ENCODE measurements around the gene UGT2B15. TPM values are rescaled to one million over a fixed set of nuclear protein-coding genes. Genes with fewer than 3 reads are reported as not detected.
"Not testable (repeated sequence)": the region's sequence is repeated elsewhere in the genome, so short reads cannot be mapped to it uniquely, and the experiment has no call there.

The UGT2B15 gene
- total RNA-seq, 4 donors from 2014 or later = 0.32 TPM; not detected in 3

GRCh38 chr4:68655764-68656444 is 14.5 kb downstream of the UGT2B15 start:
- no peak overlapping the region for H3K27ac ChIP-seq
- WGBS = 85% methylated on average over 3 of the region's 3 CpGs
- H3K4me1 ChIP-seq = no peaks in the 10 kb centered on the region
- H3K4me3 ChIP-seq = no peak overlapping the region
- no peak for DNase-seq (ENCODE audit: low spot score in 2 of 2)
- H3K9me3 ChIP-seq = no peaks in the 10 kb centered on the region
- no peaks in the 10 kb centered on the region for H3K36me3 ChIP-seq
- TF ChIP-seq POLR2AphosphoS5 (IDR thresholded peaks at IDR 0.05) = no peak
- TF ChIP-seq, protein P1, sequence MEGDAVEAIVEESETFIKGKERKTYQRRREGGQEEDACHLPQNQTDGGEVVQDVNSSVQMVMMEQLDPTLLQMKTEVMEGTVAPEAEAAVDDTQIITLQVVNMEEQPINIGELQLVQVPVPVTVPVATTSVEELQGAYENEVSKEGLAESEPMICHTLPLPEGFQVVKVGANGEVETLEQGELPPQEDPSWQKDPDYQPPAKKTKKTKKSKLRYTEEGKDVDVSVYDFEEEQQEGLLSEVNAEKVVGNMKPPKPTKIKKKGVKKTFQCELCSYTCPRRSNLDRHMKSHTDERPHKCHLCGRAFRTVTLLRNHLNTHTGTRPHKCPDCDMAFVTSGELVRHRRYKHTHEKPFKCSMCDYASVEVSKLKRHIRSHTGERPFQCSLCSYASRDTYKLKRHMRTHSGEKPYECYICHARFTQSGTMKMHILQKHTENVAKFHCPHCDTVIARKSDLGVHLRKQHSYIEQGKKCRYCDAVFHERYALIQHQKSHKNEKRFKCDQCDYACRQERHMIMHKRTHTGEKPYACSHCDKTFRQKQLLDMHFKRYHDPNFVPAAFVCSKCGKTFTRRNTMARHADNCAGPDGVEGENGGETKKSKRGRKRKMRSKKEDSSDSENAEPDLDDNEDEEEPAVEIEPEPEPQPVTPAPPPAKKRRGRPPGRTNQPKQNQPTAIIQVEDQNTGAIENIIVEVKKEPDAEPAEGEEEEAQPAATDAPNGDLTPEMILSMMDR (IDR thresholded peaks at IDR 0.05) = no peak
- no peak for TF ChIP-seq EP300 (IDR thresholded peaks at IDR 0.05)
- TF ChIP-seq POLR2A (IDR thresholded peaks at IDR 0.05) = no peak
- H3K27me3 ChIP-seq = no peaks in the 10 kb centered on the region

GRCh38 chr4:68654946-68655721 is 15.3 kb downstream of the UGT2B15 start:
- Histone ChIP-seq H3K27me3 (no peaks in the 10 kb centered on the region), H3K4me1 (no peaks in the 10 kb centered on the region), H3K36me3 (no peaks in the 10 kb centered on the region), H3K27ac (no peak overlapping the region), H3K4me3 (no peak overlapping the region), H3K9me3 (no peaks in the 10 kb centered on the region)
- TF ChIP-seq EP300 (IDR thresholded peaks at IDR 0.05) (no peak), POLR2AphosphoS5 (IDR thresholded peaks at IDR 0.05) (no peak), POLR2A (IDR thresholded peaks at IDR 0.05) (no peak)
- TF ChIP-seq, protein P1 (IDR thresholded peaks at IDR 0.05) = no peak
- WGBS = 43% methylated on average over 5 of the region's 5 CpGs
- no peak for DNase-seq (ENCODE audit: low spot score in 2 of 2)

DNA sequence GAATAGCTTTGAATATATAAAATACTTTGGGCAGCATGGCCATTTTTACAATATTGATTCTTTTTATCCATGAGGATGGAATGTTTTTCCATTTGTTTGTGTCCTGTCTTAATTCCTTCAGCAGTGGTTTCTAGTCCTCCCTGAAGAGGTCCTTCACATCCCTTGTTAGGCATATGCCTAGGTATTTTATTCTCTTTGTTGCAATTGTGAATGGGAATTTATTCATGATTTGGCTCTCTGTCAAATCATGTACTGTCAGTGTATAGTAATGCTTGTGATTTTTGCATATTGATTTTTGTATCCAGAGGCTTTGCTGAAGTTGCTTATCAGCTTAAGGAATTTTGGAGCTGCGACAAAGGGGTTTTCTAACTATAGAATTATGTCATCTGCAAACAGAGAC is 18.5 kb downstream of the UGT2B15 start:
- no peaks in the 10 kb centered on the region for H3K9me3 ChIP-seq
- H3K4me1 ChIP-seq = no peaks in the 10 kb centered on the region
- DNase-seq (ENCODE audit: low spot score in 2 of 2) = no peak

GRCh38 chr4:68630371-68630770 is 40.1 kb downstream of the UGT2B15 start:
- DNase-seq (ENCODE audit: low spot score in 2 of 2) = no peak
- H3K4me1 ChIP-seq = no peaks in the 10 kb centered on the region
- H3K27ac ChIP-seq = no peak overlapping the region
- H3K4me3 ChIP-seq = no peak overlapping the region
- WGBS = 37% methylated on average over 3 of the region's 3 CpGs
- H3K27me3 ChIP-seq = no peaks in the 10 kb centered on the region
- H3K36me3 ChIP-seq = no peaks in the 10 kb centered on the region
- no peak for TF ChIP-seq POLR2AphosphoS5 (IDR thresholded peaks at IDR 0.05)
- TF ChIP-seq POLR2A (IDR thresholded peaks at IDR 0.05) = no peak
- TF ChIP-seq EP300 (IDR thresholded peaks at IDR 0.05) = no peak
- TF ChIP-seq, protein P1 (IDR thresholded peaks at IDR 0.05) = no peak
- no peaks in the 10 kb centered on the region for H3K9me3 ChIP-seq

More for the DNA sequence above, 18.5 kb downstream of the UGT2B15 start:
- 36% methylated on average over 1 of the region's 1 CpG for WGBS
- Histone ChIP-seq H3K27ac (no peak overlapping the region), H3K27me3 (no peaks in the 10 kb centered on the region), H3K36me3 (no peaks in the 10 kb centered on the region), H3K4me3 (no peak overlapping the region)
- TF ChIP-seq EP300 (IDR thresholded peaks at IDR 0.05) (no peak), POLR2A (IDR thresholded peaks at IDR 0.05) (no peak), POLR2AphosphoS5 (IDR thresholded peaks at IDR 0.05) (no peak)
- TF ChIP-seq, protein P1 (IDR thresholded peaks at IDR 0.05) = no peak

DNA sequence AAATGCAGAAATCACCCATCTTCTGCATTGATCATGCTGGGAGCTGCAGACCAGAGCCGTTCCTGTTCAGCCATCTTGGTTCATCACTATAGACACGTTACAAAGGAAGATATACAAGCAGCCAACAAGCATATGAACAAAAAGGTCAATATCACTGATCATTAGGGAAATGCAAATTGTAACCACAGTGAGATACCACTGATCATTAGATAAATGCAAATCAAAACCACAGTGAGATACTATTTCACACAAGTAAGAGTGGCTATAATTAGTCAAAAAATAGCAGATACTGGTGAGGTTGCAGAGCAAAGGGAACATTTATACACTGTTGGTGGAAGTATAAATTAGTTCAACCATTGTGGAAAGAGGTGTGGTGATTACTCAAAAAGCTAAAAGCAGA is 47.7 kb downstream of the UGT2B15 start:
- H3K27me3 ChIP-seq; H3K36me3 ChIP-seq; H3K27ac ChIP-seq; H3K4me1 ChIP-seq; H3K4me3 ChIP-seq; H3K9me3 ChIP-seq; DNase-seq (ENCODE audit: low spot score in 2 of 2): not testable (repeated sequence)
- WGBS = no CpG with 5 or more reads among the region's 2 CpGs
